Neural cell (in vitro differentiated cells): ENCODE measurements around the gene XBP1. TPM values are rescaled to one million over a fixed set of nuclear protein-coding genes. Genes with fewer than 3 reads are reported as not detected.

ENCODE experiments used
- H2AFZ ChIP-seq: fragments of 200-600, 300-800 bp; sonication (generic), shearing (Covaris generic); 2 replicates; pipeline ENCODE4 v1.6.0; 2014; ENCODE audit warnings: low read depth, mild to moderate bottlenecking, antibody characterized with exemption, low read length, moderate library complexity
- H3F3A ChIP-seq: fragments of 200-600 bp; shearing (Covaris generic); 2 replicates; pipeline ENCODE4 v1.6.1; 2016; ENCODE audit warnings: mild to moderate bottlenecking, moderate library complexity, mixed read lengths, antibody characterized with exemption, low read length; ENCODE audit not compliant: insufficient read depth, poor library complexity, severe bottlenecking
- H3K27ac ChIP-seq: fragments of 200-600, 300-800 bp; sonication (generic), shearing (Covaris generic); 2 replicates; pipeline ENCODE4 v1.5.1; 2014; ENCODE audit warnings: mild to moderate bottlenecking, low read length, moderate library complexity
- H3K27me3 ChIP-seq: fragments of 300-800, 200-600 bp; sonication (generic), shearing (Covaris generic); 2 replicates; pipeline ENCODE4 v1.6.0; 2014; ENCODE audit warnings: mild to moderate bottlenecking, low read depth, low read length, moderate library complexity; ENCODE audit not compliant: insufficient read depth
- H3K36me3 ChIP-seq: fragments of 300-800, 200-600 bp; sonication (generic), shearing (Covaris generic); 2 replicates; pipeline ENCODE4 v1.5.1; 2014; ENCODE audit warnings: mild to moderate bottlenecking, antibody characterized with exemption, low read length, moderate library complexity; ENCODE audit not compliant: insufficient read depth
- H3K4me2 ChIP-seq: fragments of 300-800, 200-600 bp; sonication (generic), shearing (Covaris generic); 2 replicates; pipeline ENCODE4 v1.6.0; 2014; ENCODE audit warnings: mild to moderate bottlenecking, low read length
- H3K4me3 ChIP-seq: fragments of 300-800, 200-600 bp; sonication (generic), shearing (Covaris generic); 2 replicates; pipeline ENCODE4 v1.5.1; 2014; ENCODE audit warnings: mild to moderate bottlenecking, low read length, moderate library complexity
- H3K79me2 ChIP-seq: fragments of 200-600 bp; shearing (Covaris generic); replicated peaks from 2 replicates; pipeline ENCODE4 v1.6.0; 2014; ENCODE audit warnings: mild to moderate bottlenecking, low read length, moderate library complexity; ENCODE audit not compliant: insufficient read depth
- H3K9ac ChIP-seq: fragments of 300-800, 200-600 bp; sonication (generic), shearing (Covaris generic); 2 replicates; pipeline ENCODE4 v1.6.1; 2016; ENCODE audit warnings: mild to moderate bottlenecking, low read length, mixed read lengths
- H3K9me2 ChIP-seq: fragments of 200-600 bp; shearing (Covaris generic); 2 replicates; pipeline ENCODE4 v1.6.1; 2016; ENCODE audit warnings: mild to moderate bottlenecking, low read length, mixed read lengths; ENCODE audit not compliant: insufficient read depth
- H3K9me3 ChIP-seq: fragments of 200-600, 300-800 bp; sonication (generic), shearing (Covaris generic); 2 replicates; pipeline ENCODE4 v1.6.1; 2016; ENCODE audit warnings: mild to moderate bottlenecking, mixed run types, low read length, moderate library complexity, mixed read lengths
- H4K20me1 ChIP-seq: fragments of 200-600 bp; shearing (Covaris generic); 2 replicates; pipeline ENCODE4 v1.6.1; 2016; ENCODE audit warnings: mild to moderate bottlenecking, mixed run types; ENCODE audit not compliant: insufficient read depth
- EP300 ChIP-seq: fragments of 450-650 bp; conservative IDR thresholded peaks from 2 replicates; pipeline ENCODE4 v1.6.1; 2014; ENCODE audit warnings: antibody characterized with exemption, mild to moderate bottlenecking, moderate library complexity; ENCODE audit not compliant: poor library complexity, severe bottlenecking
- EZH2 ChIP-seq: fragments of 200-600, 300-800 bp; shearing (Covaris generic), sonication (generic); IDR thresholded peaks from 2 replicates; pipeline ENCODE4 v1.6.1; 2014; ENCODE audit warnings: antibody characterized with exemption, low read length, borderline replicate concordance, mild to moderate bottlenecking; ENCODE audit not compliant: insufficient read depth, poor library complexity, severe bottlenecking
- MXI1 ChIP-seq: fragments of 450-650 bp; conservative IDR thresholded peaks from 2 replicates; pipeline ENCODE4 v1.6.1; 2014; ENCODE audit warnings: antibody characterized with exemption, mild to moderate bottlenecking; ENCODE audit not compliant: poor library complexity, severe bottlenecking
- POLR2AphosphoS5 ChIP-seq: IDR thresholded peaks from 2 replicates; pipeline ENCODE4 v1.6.1; 2012
- RAD21 ChIP-seq: fragments of 450-650 bp; conservative IDR thresholded peaks from 2 replicates; pipeline ENCODE4 v1.6.1; 2014; ENCODE audit warnings: antibody characterized with exemption, mild to moderate bottlenecking, moderate library complexity
- SMC3 ChIP-seq: fragments of 450-650 bp; conservative IDR thresholded peaks from 2 replicates; pipeline ENCODE4 v1.6.1; 2014; ENCODE audit warnings: antibody characterized with exemption, mild to moderate bottlenecking, moderate library complexity; ENCODE audit not compliant: poor library complexity
- TAF1 ChIP-seq: IDR thresholded peaks from 2 replicates; pipeline ENCODE4 v1.6.1; 2012; ENCODE audit warnings: low read depth
- polyA plus RNA-seq: library from polyadenylated mRNA; depleted of rRNA; stranded (reverse); fragments of >200 nt; gene quantifications from 2 replicates; pipeline ENCODE4 v1.2.3, GENCODE V29; 2014
- TF ChIP-seq, protein P1 (sequence below): fragments of 450-650 bp; IDR thresholded peaks from 2 replicates; pipeline ENCODE4 v1.5.1; 2014; ENCODE audit warnings: antibody characterized with exemption, mild to moderate bottlenecking, moderate library complexity; ENCODE audit not compliant: poor library complexity, severe bottlenecking
- TF ChIP-seq, protein P2 (sequence below): IDR thresholded peaks from 2 replicates; pipeline ENCODE4 v1.6.1; 2012; ENCODE audit warnings: borderline replicate concordance

Gene XBP1
- polyA plus RNA-seq, 1 donor from 2014 or later: 19.0 TPM

DNA sequence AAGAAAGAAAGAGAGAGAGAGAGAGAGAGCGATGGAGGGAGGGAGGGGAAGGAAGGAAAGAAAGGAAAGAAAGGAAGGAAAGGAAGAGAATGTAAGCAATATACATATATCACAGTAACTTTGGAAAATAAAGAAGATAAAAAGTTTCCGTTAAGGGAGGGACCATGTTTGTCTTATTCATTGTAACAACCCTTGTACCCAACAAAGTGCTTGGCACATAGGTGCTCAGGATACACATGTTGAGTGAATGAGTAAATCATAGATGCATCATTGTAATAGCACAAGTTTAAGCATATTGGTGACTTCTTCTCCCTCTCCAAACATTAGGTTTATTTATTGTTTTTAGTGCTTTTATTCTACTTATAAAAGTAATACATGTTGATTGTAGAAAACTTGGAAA, 43.3 kb upstream of the XBP1 start:
- H3K9me3 ChIP-seq: no peaks in the 10 kb centered on the region
- H3K9me2 ChIP-seq: no peaks in the 10 kb centered on the region
- no peaks in the 10 kb centered on the region for H3F3A ChIP-seq
- H3K4me3 ChIP-seq: no peak overlapping the region
- H2AFZ ChIP-seq: no peak overlapping the region
- H3K79me2 ChIP-seq: no peaks in the 10 kb centered on the region
- no peaks in the 10 kb centered on the region for H3K27me3 ChIP-seq
- H3K27ac ChIP-seq: no peak overlapping the region
- H3K36me3 ChIP-seq: no peaks in the 10 kb centered on the region
- no peak overlapping the region for H3K4me2 ChIP-seq
- no peak for TF ChIP-seq EZH2
- no peaks in the 10 kb centered on the region for H4K20me1 ChIP-seq
- H3K9ac ChIP-seq: no peak overlapping the region

DNA sequence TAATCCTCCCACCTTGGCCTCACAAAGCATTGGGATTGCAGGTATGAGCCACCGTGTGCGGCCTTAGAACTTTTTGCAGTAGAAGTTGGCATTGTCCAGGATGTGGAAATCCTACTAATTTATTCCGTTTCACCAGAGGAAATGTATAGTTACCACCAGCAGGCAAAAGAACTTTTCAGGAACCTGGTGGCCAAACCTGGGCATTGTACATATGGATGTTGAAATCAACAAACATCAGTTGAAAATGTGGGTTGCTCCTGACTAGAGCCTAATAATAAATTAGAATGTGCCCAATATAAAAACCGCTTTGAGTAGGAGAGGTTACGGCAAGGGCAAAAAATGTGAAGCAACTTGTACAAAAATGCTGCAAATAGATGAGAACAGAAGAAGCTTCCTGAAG, 40.7 kb upstream of the XBP1 start:
- Histone ChIP-seq H3K9ac (no peak overlapping the region), H3K79me2 (no peaks in the 10 kb centered on the region), H3K9me2 (no peaks in the 10 kb centered on the region), H3F3A (no peaks in the 10 kb centered on the region), H3K27ac (no peak overlapping the region), H4K20me1 (no peaks in the 10 kb centered on the region), H3K4me3 (no peak overlapping the region), H3K9me3 (no peaks in the 10 kb centered on the region), H3K27me3 (no peaks in the 10 kb centered on the region), H2AFZ (no peak overlapping the region), H3K4me2 (no peak overlapping the region), H3K36me3 (no peaks in the 10 kb centered on the region)
- TF ChIP-seq, protein P1, sequence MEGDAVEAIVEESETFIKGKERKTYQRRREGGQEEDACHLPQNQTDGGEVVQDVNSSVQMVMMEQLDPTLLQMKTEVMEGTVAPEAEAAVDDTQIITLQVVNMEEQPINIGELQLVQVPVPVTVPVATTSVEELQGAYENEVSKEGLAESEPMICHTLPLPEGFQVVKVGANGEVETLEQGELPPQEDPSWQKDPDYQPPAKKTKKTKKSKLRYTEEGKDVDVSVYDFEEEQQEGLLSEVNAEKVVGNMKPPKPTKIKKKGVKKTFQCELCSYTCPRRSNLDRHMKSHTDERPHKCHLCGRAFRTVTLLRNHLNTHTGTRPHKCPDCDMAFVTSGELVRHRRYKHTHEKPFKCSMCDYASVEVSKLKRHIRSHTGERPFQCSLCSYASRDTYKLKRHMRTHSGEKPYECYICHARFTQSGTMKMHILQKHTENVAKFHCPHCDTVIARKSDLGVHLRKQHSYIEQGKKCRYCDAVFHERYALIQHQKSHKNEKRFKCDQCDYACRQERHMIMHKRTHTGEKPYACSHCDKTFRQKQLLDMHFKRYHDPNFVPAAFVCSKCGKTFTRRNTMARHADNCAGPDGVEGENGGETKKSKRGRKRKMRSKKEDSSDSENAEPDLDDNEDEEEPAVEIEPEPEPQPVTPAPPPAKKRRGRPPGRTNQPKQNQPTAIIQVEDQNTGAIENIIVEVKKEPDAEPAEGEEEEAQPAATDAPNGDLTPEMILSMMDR: no peak
- no peak for TF ChIP-seq EP300
- no peak for TF ChIP-seq POLR2AphosphoS5
- TF ChIP-seq EZH2: no peak
- TF ChIP-seq, protein P2, sequence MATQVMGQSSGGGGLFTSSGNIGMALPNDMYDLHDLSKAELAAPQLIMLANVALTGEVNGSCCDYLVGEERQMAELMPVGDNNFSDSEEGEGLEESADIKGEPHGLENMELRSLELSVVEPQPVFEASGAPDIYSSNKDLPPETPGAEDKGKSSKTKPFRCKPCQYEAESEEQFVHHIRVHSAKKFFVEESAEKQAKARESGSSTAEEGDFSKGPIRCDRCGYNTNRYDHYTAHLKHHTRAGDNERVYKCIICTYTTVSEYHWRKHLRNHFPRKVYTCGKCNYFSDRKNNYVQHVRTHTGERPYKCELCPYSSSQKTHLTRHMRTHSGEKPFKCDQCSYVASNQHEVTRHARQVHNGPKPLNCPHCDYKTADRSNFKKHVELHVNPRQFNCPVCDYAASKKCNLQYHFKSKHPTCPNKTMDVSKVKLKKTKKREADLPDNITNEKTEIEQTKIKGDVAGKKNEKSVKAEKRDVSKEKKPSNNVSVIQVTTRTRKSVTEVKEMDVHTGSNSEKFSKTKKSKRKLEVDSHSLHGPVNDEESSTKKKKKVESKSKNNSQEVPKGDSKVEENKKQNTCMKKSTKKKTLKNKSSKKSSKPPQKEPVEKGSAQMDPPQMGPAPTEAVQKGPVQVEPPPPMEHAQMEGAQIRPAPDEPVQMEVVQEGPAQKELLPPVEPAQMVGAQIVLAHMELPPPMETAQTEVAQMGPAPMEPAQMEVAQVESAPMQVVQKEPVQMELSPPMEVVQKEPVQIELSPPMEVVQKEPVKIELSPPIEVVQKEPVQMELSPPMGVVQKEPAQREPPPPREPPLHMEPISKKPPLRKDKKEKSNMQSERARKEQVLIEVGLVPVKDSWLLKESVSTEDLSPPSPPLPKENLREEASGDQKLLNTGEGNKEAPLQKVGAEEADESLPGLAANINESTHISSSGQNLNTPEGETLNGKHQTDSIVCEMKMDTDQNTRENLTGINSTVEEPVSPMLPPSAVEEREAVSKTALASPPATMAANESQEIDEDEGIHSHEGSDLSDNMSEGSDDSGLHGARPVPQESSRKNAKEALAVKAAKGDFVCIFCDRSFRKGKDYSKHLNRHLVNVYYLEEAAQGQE: no peak
- TF ChIP-seq TAF1: no peak
- no peak for TF ChIP-seq MXI1
- TF ChIP-seq SMC3: no peak
- TF ChIP-seq RAD21: no peak

DNA sequence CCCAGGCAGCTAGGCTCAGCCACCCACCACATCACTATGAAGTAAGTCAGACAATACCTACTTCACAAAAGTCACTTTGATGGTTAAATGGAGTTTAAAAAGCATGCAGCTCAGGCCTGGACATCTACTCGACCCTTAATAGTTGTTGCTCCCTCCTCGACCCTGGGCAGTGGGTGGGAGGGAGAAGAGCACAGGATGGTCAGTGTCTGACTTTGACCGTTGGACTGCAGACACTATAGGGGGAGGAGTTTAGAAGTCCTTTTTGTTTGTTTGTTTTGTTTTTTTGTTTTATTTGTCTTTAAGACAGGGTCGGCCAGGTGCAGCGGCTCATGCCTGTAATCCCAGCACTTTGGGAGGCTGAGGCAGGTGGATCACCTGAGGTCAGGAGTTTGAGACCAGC, 38.6 kb upstream of the XBP1 start:
- no peaks in the 10 kb centered on the region for H3F3A ChIP-seq
- no peaks in the 10 kb centered on the region for H3K79me2 ChIP-seq
- no peaks in the 10 kb centered on the region for H3K9me2 ChIP-seq
- H3K4me2 ChIP-seq: no peak overlapping the region
- no peaks in the 10 kb centered on the region for H3K9me3 ChIP-seq
- H2AFZ ChIP-seq: no peak overlapping the region
- no peaks in the 10 kb centered on the region for H4K20me1 ChIP-seq
- H3K27me3 ChIP-seq: no peaks in the 10 kb centered on the region
- no peaks in the 10 kb centered on the region for H3K36me3 ChIP-seq
- TF ChIP-seq SMC3 (no peak), EP300 (no peak), POLR2AphosphoS5 (no peak), RAD21 (no peak), TAF1 (no peak), EZH2 (no peak), MXI1 (no peak)
- TF ChIP-seq, protein P2: no peak
- TF ChIP-seq, protein P1: no peak
- no peak overlapping the region for H3K27ac ChIP-seq
- H3K4me3 ChIP-seq: no peak overlapping the region
- no peak overlapping the region for H3K9ac ChIP-seq
